ENCODE results near the gene VAT1L. TPM values are rescaled to one million over a fixed set of nuclear protein-coding genes. Genes with fewer than 3 reads are reported as not detected.
A peak's percentile ranks its signal among the peaks of the same experiment; 100 is the strongest.

Gene VAT1L, protein sequence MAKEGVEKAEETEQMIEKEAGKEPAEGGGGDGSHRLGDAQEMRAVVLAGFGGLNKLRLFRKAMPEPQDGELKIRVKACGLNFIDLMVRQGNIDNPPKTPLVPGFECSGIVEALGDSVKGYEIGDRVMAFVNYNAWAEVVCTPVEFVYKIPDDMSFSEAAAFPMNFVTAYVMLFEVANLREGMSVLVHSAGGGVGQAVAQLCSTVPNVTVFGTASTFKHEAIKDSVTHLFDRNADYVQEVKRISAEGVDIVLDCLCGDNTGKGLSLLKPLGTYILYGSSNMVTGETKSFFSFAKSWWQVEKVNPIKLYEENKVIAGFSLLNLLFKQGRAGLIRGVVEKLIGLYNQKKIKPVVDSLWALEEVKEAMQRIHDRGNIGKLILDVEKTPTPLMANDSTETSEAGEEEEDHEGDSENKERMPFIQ
- under 0.01 TPM in 1 of 2 replicates, not detected in the other for total RNA-seq

DNA sequence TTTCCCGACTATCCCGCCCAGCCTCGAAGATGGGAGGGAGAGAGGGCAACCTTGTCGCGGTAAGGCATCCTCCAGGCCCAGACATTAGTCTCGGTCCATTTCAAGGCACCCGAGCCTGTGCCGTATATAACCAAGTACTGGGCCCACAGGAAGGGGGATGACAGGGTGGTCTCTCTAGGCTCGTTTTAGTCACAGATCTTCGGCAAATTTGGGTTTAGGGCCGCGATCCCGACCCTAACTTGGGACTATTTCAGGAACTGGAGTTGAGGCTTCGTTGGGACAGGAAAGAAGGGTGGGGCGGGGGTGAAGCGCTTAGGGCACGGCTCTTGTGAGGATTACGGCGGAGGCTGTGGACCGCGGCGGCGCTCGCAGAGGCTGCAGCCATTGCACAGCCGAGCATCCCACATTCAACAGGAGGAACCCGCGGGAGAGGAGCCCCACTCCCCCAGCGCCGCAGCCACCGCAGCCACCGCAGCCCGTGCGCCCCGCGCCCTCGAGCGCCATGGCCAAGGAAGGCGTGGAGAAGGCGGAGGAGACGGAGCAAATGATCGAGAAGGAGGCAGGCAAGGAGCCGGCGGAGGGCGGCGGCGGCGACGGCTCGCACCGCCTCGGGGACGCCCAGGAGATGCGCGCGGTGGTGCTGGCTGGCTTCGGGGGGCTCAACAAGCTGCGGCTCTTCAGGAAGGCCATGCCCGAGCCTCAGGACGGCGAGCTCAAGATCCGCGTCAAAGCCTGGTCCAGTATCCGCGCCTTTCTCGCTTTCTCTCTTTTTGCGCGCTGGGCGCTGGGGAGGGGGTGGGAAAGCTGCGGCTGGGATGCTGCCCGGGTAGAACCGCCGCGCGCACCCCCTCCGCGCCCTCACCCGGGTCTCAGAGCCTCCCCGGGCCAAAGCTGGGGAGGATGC, at the start of gene VAT1L:
Gene VAT1L (plus strand): TSS at position 384 of the 904 bp plus-strand sequence. CDS start 119 bp downstream, at position 503.
- peak; percentile 90 for DNase-seq (ENCODE audit: insufficient read length, low spot score, missing footprints)
- Histone ChIP-seq H3K9me3 (ENCODE audit: low read depth, low read length) (no peaks in the 10 kb centered on the region), H4K20me1 (ENCODE audit: insufficient read depth, low read length) (no peaks in the 10 kb centered on the region), H2AFZ (ENCODE audit: low read length) (peak within 1 kb of the TSS; percentile 51), H3K27me3 (ENCODE audit: insufficient read depth, low read length) (peaks cover 38% of the 10 kb centered on the region), H3K27ac (ENCODE audit: low read depth, low read length) (no peak within 1 kb of the TSS), H3K36me3 (ENCODE audit: insufficient read depth, low read length) (no peaks in the 10 kb centered on the region), H3K4me2 (ENCODE audit: insufficient read depth, low read length) (peak within 1 kb of the TSS; percentile 64), H3K4me1 (ENCODE audit: insufficient read depth, low read length) (no peaks in the 10 kb centered on the region), H3K79me2 (ENCODE audit: insufficient read depth, low read length) (no peaks in the 10 kb centered on the region), H3K4me3 (ENCODE audit: insufficient read depth, low read length) (peak within 1 kb of the TSS; percentile 58)
- TF ChIP-seq, protein P1, sequence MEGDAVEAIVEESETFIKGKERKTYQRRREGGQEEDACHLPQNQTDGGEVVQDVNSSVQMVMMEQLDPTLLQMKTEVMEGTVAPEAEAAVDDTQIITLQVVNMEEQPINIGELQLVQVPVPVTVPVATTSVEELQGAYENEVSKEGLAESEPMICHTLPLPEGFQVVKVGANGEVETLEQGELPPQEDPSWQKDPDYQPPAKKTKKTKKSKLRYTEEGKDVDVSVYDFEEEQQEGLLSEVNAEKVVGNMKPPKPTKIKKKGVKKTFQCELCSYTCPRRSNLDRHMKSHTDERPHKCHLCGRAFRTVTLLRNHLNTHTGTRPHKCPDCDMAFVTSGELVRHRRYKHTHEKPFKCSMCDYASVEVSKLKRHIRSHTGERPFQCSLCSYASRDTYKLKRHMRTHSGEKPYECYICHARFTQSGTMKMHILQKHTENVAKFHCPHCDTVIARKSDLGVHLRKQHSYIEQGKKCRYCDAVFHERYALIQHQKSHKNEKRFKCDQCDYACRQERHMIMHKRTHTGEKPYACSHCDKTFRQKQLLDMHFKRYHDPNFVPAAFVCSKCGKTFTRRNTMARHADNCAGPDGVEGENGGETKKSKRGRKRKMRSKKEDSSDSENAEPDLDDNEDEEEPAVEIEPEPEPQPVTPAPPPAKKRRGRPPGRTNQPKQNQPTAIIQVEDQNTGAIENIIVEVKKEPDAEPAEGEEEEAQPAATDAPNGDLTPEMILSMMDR (IDR thresholded peaks at IDR 0.05; ENCODE audit: extremely low read depth, low read depth, low read length), result no peak

DNA sequence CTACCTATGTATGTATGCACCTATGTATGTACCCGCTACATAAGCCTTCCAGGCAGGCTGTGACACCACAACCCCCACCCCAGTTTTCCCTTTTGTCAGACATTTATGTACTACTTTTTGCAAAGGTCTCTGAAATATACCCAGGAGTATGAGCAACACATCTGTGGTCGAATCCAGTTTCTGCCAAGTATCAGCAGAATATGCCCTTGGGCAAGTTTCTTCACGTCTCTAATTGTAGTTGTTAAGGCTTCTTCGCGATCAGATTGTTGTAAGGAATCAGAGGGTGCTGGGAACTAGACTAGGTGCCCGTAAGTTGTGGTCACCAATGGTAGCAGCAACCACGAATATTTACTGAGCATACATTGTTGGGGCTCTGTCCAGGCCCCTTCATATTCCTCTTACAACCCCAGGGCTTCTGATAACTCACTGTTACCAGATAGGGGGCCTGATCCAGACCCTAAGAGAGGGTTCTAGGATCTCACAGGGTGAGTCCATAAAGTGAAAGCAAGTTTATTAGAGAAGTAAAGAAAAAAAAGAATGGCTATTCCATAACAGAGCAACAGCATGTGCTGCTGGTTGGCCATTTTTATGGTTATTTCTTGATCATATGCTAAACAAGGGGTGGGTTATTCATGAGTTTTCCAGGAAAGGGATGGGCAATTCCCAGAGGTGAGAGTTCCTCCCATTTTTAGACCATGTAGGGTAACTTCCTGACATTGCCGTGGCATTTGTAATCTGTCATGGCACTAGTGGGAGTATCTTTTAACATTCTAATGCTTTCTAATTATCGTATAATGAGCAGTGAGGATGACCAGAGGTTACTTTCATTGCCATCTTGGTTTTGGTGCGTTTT, 49.4 kb upstream of the VAT1L start:
- Histone ChIP-seq H3K36me3 (ENCODE audit: insufficient read depth, low read length) (no peaks in the 10 kb centered on the region), H3K4me3 (ENCODE audit: insufficient read depth, low read length) (no peak overlapping the region), H3K27me3 (ENCODE audit: insufficient read depth, low read length) (no peaks in the 10 kb centered on the region), H3K79me2 (ENCODE audit: insufficient read depth, low read length) (no peaks in the 10 kb centered on the region), H3K9me3 (ENCODE audit: low read depth, low read length) (no peaks in the 10 kb centered on the region), H3K4me1 (ENCODE audit: insufficient read depth, low read length) (no peaks in the 10 kb centered on the region), H2AFZ (ENCODE audit: low read length) (no peak overlapping the region), H4K20me1 (ENCODE audit: insufficient read depth, low read length) (no peaks in the 10 kb centered on the region), H3K4me2 (ENCODE audit: insufficient read depth, low read length) (no peak overlapping the region), H3K27ac (ENCODE audit: low read depth, low read length) (no peak overlapping the region)
- TF ChIP-seq, protein P1 (IDR thresholded peaks at IDR 0.05; ENCODE audit: extremely low read depth, low read depth, low read length), result no peak
- DNase-seq (ENCODE audit: insufficient read length, low spot score, missing footprints), result no peak

DNA sequence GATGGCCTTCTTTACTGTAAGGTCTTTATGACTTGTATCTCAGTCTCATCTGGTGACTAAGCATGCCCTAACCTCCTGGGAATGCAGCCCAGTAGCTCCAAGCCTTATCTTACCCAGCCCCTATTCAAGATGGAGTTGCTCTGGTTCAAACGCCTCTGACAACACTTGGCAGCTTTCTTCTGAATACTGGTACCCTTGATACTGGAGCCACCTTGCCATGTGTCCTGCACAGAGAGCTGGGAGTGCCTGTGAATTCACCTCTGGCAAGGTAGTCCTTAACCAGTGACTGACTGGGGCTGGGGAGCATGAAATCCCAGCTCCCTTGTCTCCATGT, 48.8 kb upstream of the VAT1L start:
- Histone ChIP-seq H3K4me1 (ENCODE audit: insufficient read depth, low read length) (no peaks in the 10 kb centered on the region), H3K4me3 (ENCODE audit: insufficient read depth, low read length) (no peak overlapping the region), H3K9me3 (ENCODE audit: low read depth, low read length) (no peaks in the 10 kb centered on the region), H4K20me1 (ENCODE audit: insufficient read depth, low read length) (no peaks in the 10 kb centered on the region), H2AFZ (ENCODE audit: low read length) (no peak overlapping the region), H3K27ac (ENCODE audit: low read depth, low read length) (no peak overlapping the region), H3K4me2 (ENCODE audit: insufficient read depth, low read length) (no peak overlapping the region), H3K36me3 (ENCODE audit: insufficient read depth, low read length) (no peaks in the 10 kb centered on the region), H3K79me2 (ENCODE audit: insufficient read depth, low read length) (no peaks in the 10 kb centered on the region), H3K27me3 (ENCODE audit: insufficient read depth, low read length) (no peaks in the 10 kb centered on the region)
- DNase-seq (ENCODE audit: insufficient read length, low spot score, missing footprints), result no peak
- TF ChIP-seq, protein P1 (IDR thresholded peaks at IDR 0.05; ENCODE audit: extremely low read depth, low read depth, low read length), result no peak
